GM19035 (cell line): Measurements from ENCODE around the gene LAMA3.

Experiments used
- ATAC-seq: cut with Tn5 transposase; IDR thresholded peaks from one replicate; pipeline ENCODE4 v1.9.1; 2021; ENCODE audit not compliant: unreplicated experiment

The LAMA3 gene

GRCh38 chr18:23875966-23876895 is 187.0 kb downstream of the LAMA3 start:
- ATAC-seq: no peak

GRCh38 chr18:23876921-23877320 is 187.7 kb downstream of the LAMA3 start:
- ATAC-seq: no peak

- no peak for ATAC-seq
These were observed 188.1 kb downstream of the LAMA3 start for GRCh38 chr18:23877371-23877770.

GRCh38 chr18:23878336-23878900 is 189.2 kb downstream of the LAMA3 start:
- ATAC-seq: no peak

- no peak for ATAC-seq
These were observed 189.9 kb downstream of the LAMA3 start for GRCh38 chr18:23879126-23879525.

GRCh38 chr18:23879544-23879943 is 190.3 kb downstream of the LAMA3 start:
- no peak for ATAC-seq

- ATAC-seq: no peak
These were observed 190.8 kb downstream of the LAMA3 start for GRCh38 chr18:23879966-23880565.

- ATAC-seq: no peak
These were observed 191.8 kb downstream of the LAMA3 start for GRCh38 chr18:23880931-23881617.

GRCh38 chr18:23881778-23882177 is 192.5 kb downstream of the LAMA3 start:
- ATAC-seq: no peak

- no peak for ATAC-seq
These were observed 193.5 kb downstream of the LAMA3 start for GRCh38 chr18:23882616-23883276.

GRCh38 chr18:23883277-23883790 is 194.1 kb downstream of the LAMA3 start:
- ATAC-seq: no peak

GRCh38 chr18:23884681-23885375 is 195.6 kb downstream of the LAMA3 start:
- ATAC-seq: no peak

- no peak for ATAC-seq
These were observed 196.5 kb downstream of the LAMA3 start for GRCh38 chr18:23885750-23886149.

GRCh38 chr18:23887035-23887434 is 197.8 kb downstream of the LAMA3 start:
- no peak for ATAC-seq

- no peak for ATAC-seq
These were observed 198.2 kb downstream of the LAMA3 start for GRCh38 chr18:23887493-23887892.

GRCh38 chr18:23888881-23889280 is 199.6 kb downstream of the LAMA3 start:
- ATAC-seq: no peak

GRCh38 chr18:23889907-23890306 is 200.7 kb downstream of the LAMA3 start:
- no peak for ATAC-seq

- ATAC-seq: no peak
These were observed 201.3 kb downstream of the LAMA3 start for GRCh38 chr18:23890589-23890988.

- ATAC-seq: no peak
These were observed 204.4 kb downstream of the LAMA3 start for GRCh38 chr18:23893653-23894052.

GRCh38 chr18:23894661-23895175 is 205.5 kb downstream of the LAMA3 start:
- no peak for ATAC-seq
